ENCODE measurements around the gene IL10.

The IL10 gene

DNA sequence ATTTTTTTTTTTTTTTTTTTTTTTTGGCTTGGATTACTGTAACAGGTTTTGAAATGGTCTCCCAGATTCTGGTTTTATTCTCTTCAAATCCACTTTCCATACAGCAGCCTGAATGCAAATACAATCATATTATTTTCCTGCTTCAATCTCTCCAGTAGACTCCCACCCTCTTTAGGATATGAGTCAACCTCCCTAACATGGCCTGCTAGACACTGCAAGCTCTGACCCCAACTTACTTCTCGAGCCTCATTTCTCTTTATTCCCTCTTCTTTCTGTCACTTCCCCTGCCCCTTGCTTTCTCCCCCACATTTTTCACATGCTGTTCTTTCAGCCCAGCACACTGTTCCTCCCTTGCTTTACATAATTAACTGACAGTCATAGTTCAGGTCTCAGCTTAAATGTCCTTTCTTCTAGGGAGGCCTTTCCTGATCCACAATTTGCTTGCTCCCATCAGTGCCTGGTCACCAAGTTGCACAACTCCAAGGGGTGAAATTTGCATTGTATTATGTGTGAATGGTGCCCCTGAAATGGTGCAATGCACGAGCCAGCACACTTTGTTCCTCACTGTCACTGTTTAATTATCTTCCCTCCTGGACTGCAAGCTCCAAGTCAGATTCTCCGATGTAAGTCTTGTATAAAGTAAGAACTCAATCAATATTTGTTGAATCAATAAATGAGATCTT lies 23.8 kb downstream of the IL10 start:
- TF ChIP-seq RAD21 (IDR thresholded peaks at IDR 0.05; ENCODE audit: low read depth) (no peak), FOXM1 (IDR thresholded peaks at IDR 0.05; ENCODE audit: borderline replicate concordance, low read depth) (no peak), TCF12 (IDR thresholded peaks at IDR 0.05; ENCODE audit: low read depth) (no peak), TAF1 (IDR thresholded peaks at IDR 0.05; ENCODE audit: low read depth) (no peak)

DNA sequence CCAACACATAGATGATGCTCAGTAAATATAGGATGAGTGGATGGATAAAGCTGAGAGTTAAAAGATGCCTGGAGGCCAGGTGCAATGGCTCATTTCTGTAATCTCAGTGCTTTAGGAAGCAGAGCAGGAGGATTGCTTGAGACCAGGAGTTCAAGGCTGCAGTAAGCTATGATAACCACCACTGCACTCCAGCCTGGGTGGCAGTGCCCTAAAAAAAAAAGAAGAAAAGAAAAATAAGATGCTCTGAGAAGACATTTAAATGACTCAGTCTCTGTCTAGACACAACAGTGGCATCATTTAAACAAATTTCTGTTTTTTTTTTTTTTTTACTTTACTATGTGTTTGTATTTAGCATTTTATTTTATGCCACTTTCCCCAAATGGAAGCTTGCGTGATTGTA lies 27.0 kb downstream of the IL10 start:
- TF ChIP-seq CREB1 (IDR thresholded peaks at IDR 0.05; ENCODE audit: low read depth) (no peak), EGR1 (IDR thresholded peaks at IDR 0.05) (no peak), ZBTB7A (IDR thresholded peaks at IDR 0.05; ENCODE audit: low read depth) (no peak), FOXM1 (IDR thresholded peaks at IDR 0.05; ENCODE audit: borderline replicate concordance, low read depth) (no peak), RAD21 (IDR thresholded peaks at IDR 0.05; ENCODE audit: low read depth) (no peak), TCF12 (IDR thresholded peaks at IDR 0.05; ENCODE audit: low read depth) (no peak), CEBPB (IDR thresholded peaks at IDR 0.05) (no peak), NFIC (IDR thresholded peaks at IDR 0.05) (no peak)
- TF ChIP-seq, protein P1, sequence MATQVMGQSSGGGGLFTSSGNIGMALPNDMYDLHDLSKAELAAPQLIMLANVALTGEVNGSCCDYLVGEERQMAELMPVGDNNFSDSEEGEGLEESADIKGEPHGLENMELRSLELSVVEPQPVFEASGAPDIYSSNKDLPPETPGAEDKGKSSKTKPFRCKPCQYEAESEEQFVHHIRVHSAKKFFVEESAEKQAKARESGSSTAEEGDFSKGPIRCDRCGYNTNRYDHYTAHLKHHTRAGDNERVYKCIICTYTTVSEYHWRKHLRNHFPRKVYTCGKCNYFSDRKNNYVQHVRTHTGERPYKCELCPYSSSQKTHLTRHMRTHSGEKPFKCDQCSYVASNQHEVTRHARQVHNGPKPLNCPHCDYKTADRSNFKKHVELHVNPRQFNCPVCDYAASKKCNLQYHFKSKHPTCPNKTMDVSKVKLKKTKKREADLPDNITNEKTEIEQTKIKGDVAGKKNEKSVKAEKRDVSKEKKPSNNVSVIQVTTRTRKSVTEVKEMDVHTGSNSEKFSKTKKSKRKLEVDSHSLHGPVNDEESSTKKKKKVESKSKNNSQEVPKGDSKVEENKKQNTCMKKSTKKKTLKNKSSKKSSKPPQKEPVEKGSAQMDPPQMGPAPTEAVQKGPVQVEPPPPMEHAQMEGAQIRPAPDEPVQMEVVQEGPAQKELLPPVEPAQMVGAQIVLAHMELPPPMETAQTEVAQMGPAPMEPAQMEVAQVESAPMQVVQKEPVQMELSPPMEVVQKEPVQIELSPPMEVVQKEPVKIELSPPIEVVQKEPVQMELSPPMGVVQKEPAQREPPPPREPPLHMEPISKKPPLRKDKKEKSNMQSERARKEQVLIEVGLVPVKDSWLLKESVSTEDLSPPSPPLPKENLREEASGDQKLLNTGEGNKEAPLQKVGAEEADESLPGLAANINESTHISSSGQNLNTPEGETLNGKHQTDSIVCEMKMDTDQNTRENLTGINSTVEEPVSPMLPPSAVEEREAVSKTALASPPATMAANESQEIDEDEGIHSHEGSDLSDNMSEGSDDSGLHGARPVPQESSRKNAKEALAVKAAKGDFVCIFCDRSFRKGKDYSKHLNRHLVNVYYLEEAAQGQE (IDR thresholded peaks at IDR 0.05; ENCODE audit: low read depth): no peak
- TF ChIP-seq, protein P2, sequence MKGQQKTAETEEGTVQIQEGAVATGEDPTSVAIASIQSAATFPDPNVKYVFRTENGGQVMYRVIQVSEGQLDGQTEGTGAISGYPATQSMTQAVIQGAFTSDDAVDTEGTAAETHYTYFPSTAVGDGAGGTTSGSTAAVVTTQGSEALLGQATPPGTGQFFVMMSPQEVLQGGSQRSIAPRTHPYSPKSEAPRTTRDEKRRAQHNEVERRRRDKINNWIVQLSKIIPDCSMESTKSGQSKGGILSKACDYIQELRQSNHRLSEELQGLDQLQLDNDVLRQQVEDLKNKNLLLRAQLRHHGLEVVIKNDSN (IDR thresholded peaks at IDR 0.05): no peak
- TF ChIP-seq, protein P3, sequence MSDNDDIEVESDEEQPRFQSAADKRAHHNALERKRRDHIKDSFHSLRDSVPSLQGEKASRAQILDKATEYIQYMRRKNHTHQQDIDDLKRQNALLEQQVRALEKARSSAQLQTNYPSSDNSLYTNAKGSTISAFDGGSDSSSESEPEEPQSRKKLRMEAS (IDR thresholded peaks at IDR 0.05): no peak

DNA sequence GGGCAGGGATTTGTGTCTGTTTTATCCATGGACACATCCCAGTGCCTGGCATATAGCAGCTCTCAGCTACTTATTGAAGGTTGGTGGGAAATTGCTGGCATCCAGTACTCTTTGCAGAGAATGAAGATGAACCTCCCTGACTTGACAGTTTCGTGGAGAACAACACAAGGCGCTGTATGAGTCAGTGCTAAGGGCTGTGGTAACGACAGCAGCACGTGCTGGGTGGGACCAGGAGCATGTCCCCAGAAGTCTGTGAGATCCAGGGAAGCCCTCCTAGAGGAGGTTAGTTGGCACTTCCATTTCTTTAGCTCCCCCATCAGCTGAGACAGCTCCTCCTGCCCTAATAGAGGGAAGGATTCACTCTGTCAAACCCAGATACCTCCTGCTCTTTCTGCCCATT lies 27.6 kb downstream of the IL10 start:
- no peak for TF ChIP-seq ZBTB7A (IDR thresholded peaks at IDR 0.05; ENCODE audit: low read depth)
- TF ChIP-seq CREB1 (IDR thresholded peaks at IDR 0.05; ENCODE audit: low read depth): no peak
- TF ChIP-seq CEBPB (IDR thresholded peaks at IDR 0.05): no peak
- TF ChIP-seq TAF1 (IDR thresholded peaks at IDR 0.05; ENCODE audit: low read depth): no peak
- TF ChIP-seq, protein P3 (IDR thresholded peaks at IDR 0.05): no peak
- no peak for TF ChIP-seq TCF12 (IDR thresholded peaks at IDR 0.05; ENCODE audit: low read depth)
- no peak for TF ChIP-seq TEAD4 (IDR thresholded peaks at IDR 0.05)
- TF ChIP-seq, protein P2 (IDR thresholded peaks at IDR 0.05): no peak
- no peak for TF ChIP-seq EGR1 (IDR thresholded peaks at IDR 0.05)
- TF ChIP-seq NFIC (IDR thresholded peaks at IDR 0.05): no peak
- no peak for TF ChIP-seq RAD21 (IDR thresholded peaks at IDR 0.05; ENCODE audit: low read depth)
- no peak for TF ChIP-seq EP300 (IDR thresholded peaks at IDR 0.05; ENCODE audit: borderline replicate concordance)
- TF ChIP-seq, protein P1 (IDR thresholded peaks at IDR 0.05; ENCODE audit: low read depth): no peak
- TF ChIP-seq FOXM1 (IDR thresholded peaks at IDR 0.05; ENCODE audit: borderline replicate concordance, low read depth): no peak

DNA sequence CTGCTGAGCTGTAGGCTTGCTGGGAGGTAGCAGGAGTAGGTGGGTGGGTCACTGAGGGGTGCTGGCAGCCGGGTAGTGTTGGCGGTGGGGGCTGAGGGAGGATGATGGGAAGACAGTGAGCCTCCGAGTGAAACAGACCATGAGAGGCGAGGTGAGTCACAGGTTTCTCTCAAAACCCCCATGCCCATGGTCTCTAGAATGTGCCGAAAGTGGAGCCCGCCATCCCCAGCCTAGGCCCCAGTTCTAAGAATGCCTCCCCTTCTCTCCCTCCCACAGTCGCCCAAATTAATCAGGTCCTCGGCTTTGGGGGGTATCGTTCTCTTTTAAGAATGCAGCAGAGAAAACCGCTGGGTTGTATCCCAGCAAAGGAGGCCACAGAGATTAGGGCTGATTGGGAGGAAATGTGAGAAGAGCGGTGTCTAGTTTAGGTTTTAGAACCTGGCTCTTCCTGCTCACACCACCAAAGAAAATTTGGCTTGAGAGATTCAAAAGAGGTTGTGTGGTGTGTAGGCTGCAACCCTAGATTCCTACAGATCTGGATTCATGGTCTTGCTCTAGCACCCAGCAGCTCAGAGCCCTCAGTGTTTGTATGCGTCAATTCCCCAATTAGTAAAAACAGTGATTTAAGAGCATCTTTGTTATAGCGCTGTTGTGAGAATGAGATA lies 29.4 kb downstream of the IL10 start:
- TF ChIP-seq CREB1 (IDR thresholded peaks at IDR 0.05; ENCODE audit: low read depth): no peak
- TF ChIP-seq, protein P2 (IDR thresholded peaks at IDR 0.05): no peak
- no peak for TF ChIP-seq YY1 (IDR thresholded peaks at IDR 0.05; ENCODE audit: low read depth)
- no peak for TF ChIP-seq NFIC (IDR thresholded peaks at IDR 0.05)
- no peak for TF ChIP-seq TCF12 (IDR thresholded peaks at IDR 0.05; ENCODE audit: low read depth)
- no peak for TF ChIP-seq TAF1 (IDR thresholded peaks at IDR 0.05; ENCODE audit: low read depth)
- TF ChIP-seq CEBPB (IDR thresholded peaks at IDR 0.05): no peak
- TF ChIP-seq, protein P3 (IDR thresholded peaks at IDR 0.05): no peak
- TF ChIP-seq, protein P1 (IDR thresholded peaks at IDR 0.05; ENCODE audit: low read depth): no peak
- no peak for TF ChIP-seq EP300 (IDR thresholded peaks at IDR 0.05; ENCODE audit: borderline replicate concordance)
- no peak for TF ChIP-seq ZBTB7A (IDR thresholded peaks at IDR 0.05; ENCODE audit: low read depth)
- TF ChIP-seq FOXM1 (IDR thresholded peaks at IDR 0.05; ENCODE audit: borderline replicate concordance, low read depth): no peak

Measured in Ishikawa (cell line).